H1 (cell line): ENCODE results near the gene SLC35E4. TPM values are rescaled to one million over a fixed set of nuclear protein-coding genes. Genes with fewer than 3 reads are reported as not detected.

Experiments used
- ASH2L ChIP-seq: fragments of 200-600, 300-600 bp; sonication (generic); IDR thresholded peaks from one replicate; pipeline ENCODE4 v1.7.1; 2017; ENCODE audit warnings: low read length
- BACH1 ChIP-seq: IDR thresholded peaks from 2 replicates; pipeline ENCODE4 v1.6.1; 2012; ENCODE audit warnings: low read length, improper control_type of control experiment
- CBX8 ChIP-seq: fragments of 300-800, 300-1000 bp; sonication (generic); IDR thresholded peaks from 2 replicates; pipeline ENCODE4 v1.7.1; 2016; ENCODE audit warnings: low read depth, low read length, borderline replicate concordance
- CTBP2 ChIP-seq: IDR thresholded peaks from 2 replicates; pipeline ENCODE4 v1.7.0; 2011; ENCODE audit warnings: borderline replicate concordance, mild to moderate bottlenecking, moderate library complexity, mixed read lengths, low read length; ENCODE audit not compliant: insufficient read depth, insufficient read length
- EGR1 ChIP-seq: IDR thresholded peaks from 2 replicates; pipeline ENCODE4 v1.6.1; 2011; ENCODE audit warnings: low read depth, low read length, borderline replicate concordance
- GABPA ChIP-seq: IDR thresholded peaks from 2 replicates; pipeline ENCODE4 v1.6.1; 2011; ENCODE audit warnings: mild to moderate bottlenecking, low read length, moderate library complexity, borderline replicate concordance; ENCODE audit not compliant: insufficient read depth
- JUN ChIP-seq: IDR thresholded peaks from 2 replicates; pipeline ENCODE4 v1.6.1; 2011; ENCODE audit warnings: low read depth, mild to moderate bottlenecking, improper control_type of control experiment, low read length
- JUND ChIP-seq: IDR thresholded peaks from 2 replicates; pipeline ENCODE4 v1.6.1; 2011; ENCODE audit warnings: mild to moderate bottlenecking, improper control_type of control experiment, low read length
- KDM1A ChIP-seq: fragments of 200-600, 300-600 bp; sonication (generic); IDR thresholded peaks from 2 replicates; pipeline ENCODE4 v1.7.1; 2016; ENCODE audit warnings: mild to moderate bottlenecking, low read length, borderline replicate concordance
- MAFK ChIP-seq: IDR thresholded peaks from 2 replicates; pipeline ENCODE4 v1.6.1; 2012; ENCODE audit warnings: low read depth, mild to moderate bottlenecking, improper control_type of control experiment, low read length
- POLR2A ChIP-seq, 2 experiments: IDR thresholded peaks; 1 replicate in 1 of 2; 2 replicates in 1 of 2; pipeline ENCODE4 v1.6.1; 2011; ENCODE audit warnings: low read depth in 2 of 2, low read length in 2 of 2, mild to moderate bottlenecking in 2 of 2; ENCODE audit errors: control extremely low read depth in 1 of 2
- RBBP5 ChIP-seq: IDR thresholded peaks from 2 replicates; pipeline ENCODE4 v1.7.1; 2012; ENCODE audit warnings: low read depth, mild to moderate bottlenecking, inconsistent platforms, low read length, moderate library complexity, borderline replicate concordance
- RFX5 ChIP-seq: IDR thresholded peaks from 2 replicates; pipeline ENCODE4 v1.6.1; 2011; ENCODE audit warnings: low read depth, low read length, improper control_type of control experiment, borderline replicate concordance
- SIX5 ChIP-seq: IDR thresholded peaks from 2 replicates; pipeline ENCODE4 v1.6.1; 2011; ENCODE audit warnings: mild to moderate bottlenecking, low read depth, low read length
- SP2 ChIP-seq: IDR thresholded peaks from 2 replicates; pipeline ENCODE4 v1.6.1; 2012; ENCODE audit warnings: mild to moderate bottlenecking, low read length, inconsistent platforms
- SRF ChIP-seq: IDR thresholded peaks from 2 replicates; pipeline ENCODE4 v1.6.1; 2011; ENCODE audit warnings: mild to moderate bottlenecking, low read depth, low read length, moderate library complexity
- SUZ12 ChIP-seq: fragments of 200-600 bp; sonication (generic); IDR thresholded peaks from 2 replicates; pipeline ENCODE4 v1.6.1; 2012; ENCODE audit warnings: mild to moderate bottlenecking, inconsistent platforms, low read length, moderate library complexity, mixed read lengths
- TAF7 ChIP-seq: optimal IDR thresholded peaks from 2 replicates; pipeline ENCODE3; 2011; ENCODE audit warnings: low read depth, mild to moderate bottlenecking, inconsistent platforms, low read length, moderate library complexity, borderline replicate concordance
- TCF12 ChIP-seq: IDR thresholded peaks from 2 replicates; pipeline ENCODE4 v1.6.1; 2011; ENCODE audit warnings: low read depth, mild to moderate bottlenecking, low read length
- polyA plus RNA-seq, 7 experiments: library from polyadenylated mRNA; depleted of rRNA in 3 of 7; stranded (reverse) in 5 of 7; unstranded in 2 of 7; fragments of >200 nt in 5 of 7; fragments of 200-250 nt in 2 of 7; gene quantifications; 1 replicate in 5 of 7; 2 replicates in 1 of 7; 4 replicates in 1 of 7; pipeline versions ENCODE4 v1.2.1 to v1.2.3, GENCODE V29; 2011 to 2013; ENCODE audit warnings: missing spikeins in 2 of 7, mixed read lengths in 2 of 7
- total RNA-seq: library from RNA; stranded (reverse); fragmentation: NEBNext Ultra II Directional; extraction: Animal tissue kit (Norgen Biotek cat#: 25700); gene quantifications from 2 replicates; pipeline ENCODE4 v1.2.1, GENCODE V29; 2021
- TF ChIP-seq, protein P1 (sequence below): IDR thresholded peaks from 2 replicates; pipeline ENCODE4 v1.6.1; 2011; ENCODE audit warnings: low read depth, mild to moderate bottlenecking, low read length; ENCODE audit not compliant: insufficient read depth
- TF ChIP-seq, protein P2 (sequence below): IDR thresholded peaks from 2 replicates; pipeline ENCODE4 v1.6.1; 2012; ENCODE audit warnings: inconsistent platforms
- TF ChIP-seq, protein P3 (sequence below): IDR thresholded peaks from 2 replicates; pipeline ENCODE4 v1.6.1; 2012; ENCODE audit warnings: low read length, inconsistent platforms

The SLC35E4 gene
- total and polyA plus RNA-seq, 2 of the 8 experiments (the other 6 are each of a cell fraction or from before 2014, with no cell fraction given), result 5.1 to 5.6 TPM

DNA sequence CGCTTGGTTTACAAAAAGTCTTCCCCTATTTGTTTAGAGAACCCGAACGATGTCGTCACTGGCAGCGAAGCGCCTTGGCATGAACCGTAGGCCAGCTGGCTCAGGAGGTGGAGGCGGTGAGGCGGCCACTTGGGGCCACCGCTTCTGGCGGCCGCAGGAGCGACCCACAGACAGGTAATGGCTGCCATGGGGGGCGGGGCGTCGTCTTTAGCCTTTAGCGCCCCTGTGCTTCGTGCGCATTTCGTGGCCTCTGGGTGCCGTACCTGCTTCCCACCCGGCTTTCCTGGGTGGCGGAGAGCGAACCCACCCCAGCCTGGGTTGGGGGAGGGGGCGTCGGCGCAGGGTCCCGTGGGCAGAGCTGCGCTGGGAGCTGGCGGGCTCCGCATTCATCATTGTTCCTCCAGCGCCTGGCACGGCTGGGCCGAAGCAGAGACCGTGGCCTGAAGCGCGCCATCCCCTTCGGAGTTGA is 58.6 kb downstream of the SLC35E4 start (continued):
- TF ChIP-seq POLR2A (IDR thresholded peaks at IDR 0.05; ENCODE audit: control extremely low read depth in 1 of 2, low read depth in 2 of 2, low read length in 2 of 2), result peak in 1 of 2 experiments; percentile 41; a peak in 1 of 3 replicates
- no peak for TF ChIP-seq KDM1A
- TF ChIP-seq SP2, result no peak
- TF ChIP-seq, protein P1, sequence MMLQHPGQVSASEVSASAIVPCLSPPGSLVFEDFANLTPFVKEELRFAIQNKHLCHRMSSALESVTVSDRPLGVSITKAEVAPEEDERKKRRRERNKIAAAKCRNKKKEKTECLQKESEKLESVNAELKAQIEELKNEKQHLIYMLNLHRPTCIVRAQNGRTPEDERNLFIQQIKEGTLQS, result no peak
- no peak for TF ChIP-seq MAFK
- TF ChIP-seq CTBP2, result no peak
- TF ChIP-seq SIX5, result no peak
- no peak for TF ChIP-seq RFX5
- TF ChIP-seq SUZ12, result no peak
- no peak for TF ChIP-seq SRF
- TF ChIP-seq, protein P2, sequence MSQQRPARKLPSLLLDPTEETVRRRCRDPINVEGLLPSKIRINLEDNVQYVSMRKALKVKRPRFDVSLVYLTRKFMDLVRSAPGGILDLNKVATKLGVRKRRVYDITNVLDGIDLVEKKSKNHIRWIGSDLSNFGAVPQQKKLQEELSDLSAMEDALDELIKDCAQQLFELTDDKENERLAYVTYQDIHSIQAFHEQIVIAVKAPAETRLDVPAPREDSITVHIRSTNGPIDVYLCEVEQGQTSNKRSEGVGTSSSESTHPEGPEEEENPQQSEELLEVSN, result 0 out of 2 replicates have a peak, but pooled peaks have one; percentile 28
- no peak for TF ChIP-seq JUN
- TF ChIP-seq, protein P3, sequence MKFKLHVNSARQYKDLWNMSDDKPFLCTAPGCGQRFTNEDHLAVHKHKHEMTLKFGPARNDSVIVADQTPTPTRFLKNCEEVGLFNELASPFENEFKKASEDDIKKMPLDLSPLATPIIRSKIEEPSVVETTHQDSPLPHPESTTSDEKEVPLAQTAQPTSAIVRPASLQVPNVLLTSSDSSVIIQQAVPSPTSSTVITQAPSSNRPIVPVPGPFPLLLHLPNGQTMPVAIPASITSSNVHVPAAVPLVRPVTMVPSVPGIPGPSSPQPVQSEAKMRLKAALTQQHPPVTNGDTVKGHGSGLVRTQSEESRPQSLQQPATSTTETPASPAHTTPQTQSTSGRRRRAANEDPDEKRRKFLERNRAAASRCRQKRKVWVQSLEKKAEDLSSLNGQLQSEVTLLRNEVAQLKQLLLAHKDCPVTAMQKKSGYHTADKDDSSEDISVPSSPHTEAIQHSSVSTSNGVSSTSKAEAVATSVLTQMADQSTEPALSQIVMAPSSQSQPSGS, result no peak
- TF ChIP-seq RBBP5, result no peak
- TF ChIP-seq EGR1, result no peak; the same call in 1 of the 2 replicates
- no peak for TF ChIP-seq GABPA
- TF ChIP-seq ASH2L, result peak; percentile 71
- no peak for TF ChIP-seq JUND
- TF ChIP-seq BACH1, result peak; percentile 56; the same call in 1 of the 2 replicates
- no peak for TF ChIP-seq TAF7
- no peak for TF ChIP-seq TCF12
- no peak for TF ChIP-seq CBX8
